Omental fat pad (tissue), 4 donors: ENCODE measurements around the gene PLCB4. TPM values are rescaled to one million over a fixed set of nuclear protein-coding genes. Genes with fewer than 3 reads are reported as not detected.

Source experiments
- ATAC-seq: fragments of 150-250 bp; one replicate; pipeline ENCODE4 v1.9.1; 2016; ENCODE audit warnings: mild to moderate bottlenecking, moderate library complexity; ENCODE audit not compliant: low FRiP score
- DNase-seq: peaks from one replicate; pipeline ENCODE4 v3.0.0-alpha.2; 2019; ENCODE audit warnings: low spot score
- CTCF ChIP-seq, 3 donors: fragments of 450-650 bp; IDR thresholded peaks; one replicate each; pipeline ENCODE4 v1.5.1; 2016 to 2017; ENCODE audit warnings: antibody characterized with exemption in 3 of 3, mild to moderate bottlenecking in 3 of 3, moderate library complexity in 2 of 3
- total RNA-seq, 4 donors: library from RNA; depleted of rRNA; stranded (reverse); fragments of >200 nt; gene quantifications; one replicate each; pipeline ENCODE4 v1.1.0, GENCODE V29; 2016

Gene PLCB4
- total RNA-seq, 4 donors from 2014 or later = 6.6 to 18.4 (median 11.4) TPM

- DNase-seq (no peak), ATAC-seq (no peak)
- TF ChIP-seq CTCF (IDR thresholded peaks at IDR 0.05) = no peak
These were observed 30.5 kb downstream of the PLCB4 start for GRCh38 chr20:9099372-9099771.

- no peak for DNase-seq
- no peak for TF ChIP-seq CTCF (IDR thresholded peaks at IDR 0.05)
- ATAC-seq = no peak
These were observed 31.8 kb downstream of the PLCB4 start for GRCh38 chr20:9100691-9101090.

GRCh38 chr20:9102456-9102855 lies 33.6 kb downstream of the PLCB4 start:
- ATAC-seq = no peak
- DNase-seq = no peak
- no peak for TF ChIP-seq CTCF (IDR thresholded peaks at IDR 0.05)

- ATAC-seq (no peak), DNase-seq (no peak)
- TF ChIP-seq CTCF (IDR thresholded peaks at IDR 0.05) = no peak
These were observed 35.1 kb downstream of the PLCB4 start for GRCh38 chr20:9103955-9104354.

GRCh38 chr20:9108260-9108659 lies 39.4 kb downstream of the PLCB4 start:
- DNase-seq = no peak
- TF ChIP-seq CTCF (IDR thresholded peaks at IDR 0.05) = no peak
- no peak for ATAC-seq

- no peak for TF ChIP-seq CTCF (IDR thresholded peaks at IDR 0.05)
These were observed 40.7 kb downstream of the PLCB4 start for GRCh38 chr20:9109566-9109965.

GRCh38 chr20:9110365-9110764 lies 41.5 kb downstream of the PLCB4 start:
- DNase-seq = no peak
- no peak for ATAC-seq

More at GRCh38 chr20:9109566-9109965, 40.7 kb downstream of the PLCB4 start:
- DNase-seq = no peak
- ATAC-seq = no peak

More at GRCh38 chr20:9110365-9110764, 41.5 kb downstream of the PLCB4 start:
- no peak for TF ChIP-seq CTCF (IDR thresholded peaks at IDR 0.05)
